SKM-1 (cell line): ENCODE data around the gene PDCD6IP.
"Not testable (repeated sequence)": the region's sequence is repeated elsewhere in the genome, so short reads cannot be mapped to it uniquely, and the experiment has no call there.

Experiments
- DNase-seq: peaks from one replicate; lab custom pipeline; 2025; ENCODE audit not compliant: unreplicated experiment; lab: John Stamatoyannopoulos, UW

Gene PDCD6IP, protein sequence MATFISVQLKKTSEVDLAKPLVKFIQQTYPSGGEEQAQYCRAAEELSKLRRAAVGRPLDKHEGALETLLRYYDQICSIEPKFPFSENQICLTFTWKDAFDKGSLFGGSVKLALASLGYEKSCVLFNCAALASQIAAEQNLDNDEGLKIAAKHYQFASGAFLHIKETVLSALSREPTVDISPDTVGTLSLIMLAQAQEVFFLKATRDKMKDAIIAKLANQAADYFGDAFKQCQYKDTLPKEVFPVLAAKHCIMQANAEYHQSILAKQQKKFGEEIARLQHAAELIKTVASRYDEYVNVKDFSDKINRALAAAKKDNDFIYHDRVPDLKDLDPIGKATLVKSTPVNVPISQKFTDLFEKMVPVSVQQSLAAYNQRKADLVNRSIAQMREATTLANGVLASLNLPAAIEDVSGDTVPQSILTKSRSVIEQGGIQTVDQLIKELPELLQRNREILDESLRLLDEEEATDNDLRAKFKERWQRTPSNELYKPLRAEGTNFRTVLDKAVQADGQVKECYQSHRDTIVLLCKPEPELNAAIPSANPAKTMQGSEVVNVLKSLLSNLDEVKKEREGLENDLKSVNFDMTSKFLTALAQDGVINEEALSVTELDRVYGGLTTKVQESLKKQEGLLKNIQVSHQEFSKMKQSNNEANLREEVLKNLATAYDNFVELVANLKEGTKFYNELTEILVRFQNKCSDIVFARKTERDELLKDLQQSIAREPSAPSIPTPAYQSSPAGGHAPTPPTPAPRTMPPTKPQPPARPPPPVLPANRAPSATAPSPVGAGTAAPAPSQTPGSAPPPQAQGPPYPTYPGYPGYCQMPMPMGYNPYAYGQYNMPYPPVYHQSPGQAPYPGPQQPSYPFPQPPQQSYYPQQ

DNA sequence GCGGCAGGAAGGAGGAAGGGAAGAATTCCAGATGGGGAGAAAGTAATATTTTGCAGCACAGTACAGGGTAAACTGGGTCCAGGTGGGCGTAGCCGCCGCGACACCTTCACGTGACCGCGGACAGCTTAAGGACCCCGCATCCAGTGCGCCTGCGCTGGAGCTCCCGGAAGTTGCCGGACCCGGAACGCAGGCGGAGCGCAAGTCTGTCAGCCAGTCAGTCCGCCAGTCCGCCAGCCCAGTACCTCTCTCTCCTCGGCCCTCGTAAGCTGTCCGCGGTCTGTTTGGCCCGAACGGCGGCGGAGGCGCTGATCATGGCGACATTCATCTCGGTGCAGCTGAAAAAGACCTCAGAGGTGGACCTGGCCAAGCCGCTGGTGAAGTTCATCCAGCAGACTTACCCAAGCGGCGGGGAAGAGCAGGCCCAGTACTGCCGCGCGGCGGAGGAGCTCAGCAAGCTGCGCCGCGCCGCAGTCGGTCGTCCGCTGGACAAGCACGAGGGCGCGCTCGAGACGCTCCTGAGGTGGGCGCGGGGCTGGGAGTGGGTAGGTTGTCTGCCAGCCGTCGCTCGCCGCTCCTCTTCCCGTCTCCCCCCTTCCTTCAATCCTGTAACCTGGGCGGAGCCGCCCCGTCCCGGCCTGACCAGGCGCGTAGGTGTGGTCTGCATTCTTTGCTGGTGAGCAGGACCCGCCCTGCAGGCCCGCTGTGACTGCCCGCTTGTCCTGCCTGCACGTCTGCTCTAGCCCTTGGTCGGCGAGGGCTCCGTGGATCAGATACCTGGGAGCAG is at the start of gene PDCD6IP:
Gene PDCD6IP (plus strand): TSS at position 213 of the 784 bp plus-strand sequence. CDS start 99 bp downstream, at position 312.
- peak; percentile 77 for DNase-seq

DNA sequence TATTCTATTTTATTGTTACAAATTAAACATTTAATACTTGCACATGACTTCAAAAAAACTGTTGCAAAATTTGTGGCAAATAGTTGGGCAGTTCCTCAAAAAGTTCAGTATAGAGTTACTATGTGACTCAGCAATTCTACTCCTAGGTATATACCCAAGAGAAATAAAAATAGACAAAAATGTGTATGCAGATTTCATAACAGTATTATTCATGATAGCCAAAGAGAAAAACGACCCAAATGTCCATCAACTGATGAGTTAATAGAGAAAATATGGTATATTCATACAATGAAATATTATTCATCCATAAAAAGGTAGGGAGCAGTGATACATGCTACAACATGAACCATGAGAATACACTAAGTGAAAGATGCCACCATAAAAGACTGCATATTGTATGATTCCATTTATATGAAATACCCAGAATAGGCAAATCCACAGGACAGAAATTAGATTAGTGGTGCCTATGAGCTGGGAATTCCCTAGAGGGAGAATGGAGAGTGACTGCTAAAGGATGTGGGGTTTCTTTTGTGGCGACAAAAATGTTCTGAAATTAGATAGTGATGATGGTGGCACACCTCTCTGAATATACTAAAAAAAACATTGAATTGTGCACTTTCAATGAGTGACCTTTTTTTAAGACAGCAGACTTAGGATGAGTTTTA is 48.8 kb upstream of the PDCD6IP start:
- DNase-seq, result peak; percentile 54

- no peak for DNase-seq
Measured at GRCh38 chr3:33750211-33750548, 48.2 kb upstream of the PDCD6IP start.

DNA sequence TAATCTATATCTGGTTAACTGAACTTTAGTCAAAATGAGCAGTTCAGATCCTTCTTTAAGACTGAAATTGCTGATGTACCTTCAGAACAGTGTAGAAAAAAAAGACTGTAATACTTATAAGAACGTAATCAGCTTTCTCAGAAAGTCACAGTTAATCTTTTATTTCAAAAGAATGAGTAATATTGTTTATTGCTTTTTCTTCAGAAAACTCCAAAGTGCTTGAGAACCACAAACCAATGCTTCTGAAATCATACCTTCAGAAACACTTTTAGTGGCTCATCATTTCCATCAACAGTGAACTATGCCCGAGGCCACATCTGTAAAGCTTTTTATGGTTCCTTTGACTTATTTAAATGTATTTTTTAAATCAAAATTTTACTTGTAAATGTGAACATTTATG is 47.1 kb upstream of the PDCD6IP start:
- DNase-seq, result no peak

- DNase-seq, result not testable (repeated sequence)
Measured at GRCh38 chr3:33754391-33754790, 44.0 kb upstream of the PDCD6IP start.

DNA sequence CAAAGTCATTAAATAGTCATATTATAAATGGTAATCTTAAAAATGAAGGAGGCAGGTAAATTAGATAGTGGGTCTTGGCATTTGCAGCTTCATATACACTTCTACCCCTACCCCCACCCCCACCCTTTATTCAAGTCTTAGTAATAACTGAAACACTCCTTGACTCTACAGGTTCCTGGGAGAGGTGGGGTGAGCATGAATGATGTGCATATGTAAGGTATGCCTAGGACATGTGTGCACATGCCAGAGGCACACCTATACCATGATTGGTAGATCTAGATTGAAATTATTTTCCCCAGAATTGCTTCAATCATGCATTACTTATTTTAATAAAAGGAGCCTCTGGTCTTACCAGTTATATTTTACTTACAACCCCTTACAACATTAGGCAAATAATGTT is 40.1 kb upstream of the PDCD6IP start:
- no peak for DNase-seq

GRCh38 chr3:33758864-33759263 is 39.6 kb upstream of the PDCD6IP start:
- no peak for DNase-seq

DNA sequence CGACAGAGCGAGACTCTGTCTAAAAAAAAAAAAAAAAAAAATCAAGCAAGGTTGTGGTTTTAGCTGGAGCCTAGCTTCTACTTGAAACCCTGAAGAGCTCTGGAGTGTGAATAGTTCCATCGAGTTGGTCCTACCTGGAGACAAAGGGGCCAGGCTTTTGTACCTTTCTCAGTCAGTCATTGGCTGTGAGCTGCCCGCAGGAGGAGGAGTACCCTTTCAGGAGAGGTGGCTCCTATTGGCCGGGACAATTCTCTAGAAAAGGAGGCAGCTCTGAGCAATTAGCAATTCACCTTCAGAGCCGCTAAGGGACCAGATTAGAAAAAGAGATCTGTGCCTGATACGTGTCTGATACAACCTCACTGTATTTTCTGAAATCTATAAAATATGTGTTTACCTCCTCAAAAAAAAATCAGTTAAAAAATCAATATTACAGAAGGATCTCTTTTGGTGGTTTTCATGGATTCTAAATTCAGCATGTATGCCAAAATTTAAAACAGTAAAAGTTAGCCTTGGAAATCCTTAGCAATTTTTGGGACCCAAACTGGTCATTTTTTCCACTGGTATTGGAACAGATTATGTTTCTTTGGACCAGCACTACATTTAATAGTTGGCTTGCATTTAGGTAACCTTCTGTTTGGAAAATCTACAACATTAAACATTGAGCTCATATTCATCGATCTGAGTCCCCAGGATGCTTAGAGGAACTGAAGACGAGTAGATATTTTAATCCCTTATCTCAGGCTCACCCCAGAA is 29.7 kb upstream of the PDCD6IP start:
- DNase-seq, result no peak

DNA sequence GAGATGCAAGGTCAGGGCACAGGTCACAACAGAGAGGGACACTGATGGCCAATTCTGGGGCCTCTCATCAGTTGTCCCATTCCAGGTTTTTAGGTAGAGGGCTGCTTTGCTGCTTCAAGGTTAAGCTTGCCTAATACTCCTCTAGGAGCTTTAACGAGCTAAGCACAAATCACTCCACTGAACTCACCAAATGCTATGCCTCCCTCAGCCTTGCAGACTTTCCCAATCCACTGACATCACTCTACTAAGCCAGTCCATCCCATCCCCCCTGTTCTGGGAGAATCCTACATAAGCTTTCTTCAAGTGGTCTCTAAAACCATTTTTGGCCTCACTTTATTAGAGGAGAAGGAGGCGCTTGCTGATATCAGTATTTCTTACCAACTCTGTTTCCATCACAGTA is 24.8 kb upstream of the PDCD6IP start:
- DNase-seq, result no peak

DNA sequence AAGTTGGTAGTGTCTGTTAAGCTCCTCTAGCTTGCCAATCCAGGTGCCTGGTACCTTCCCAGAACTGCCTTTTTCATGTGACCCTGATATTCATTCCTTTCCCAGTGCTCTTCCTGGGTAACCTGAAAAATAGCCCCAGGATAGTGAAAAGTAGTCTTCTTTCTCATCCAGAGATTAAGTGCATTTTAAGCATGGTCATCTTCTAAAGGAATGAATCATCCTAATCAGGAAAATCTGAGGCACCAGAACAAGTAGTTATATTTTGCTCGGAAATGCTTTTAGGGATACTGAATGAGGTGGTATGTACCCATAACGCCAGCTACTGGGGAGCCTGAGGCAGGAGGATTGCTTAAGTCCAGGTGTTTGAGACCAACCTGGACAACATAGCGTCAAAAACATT is 23.1 kb upstream of the PDCD6IP start:
- DNase-seq, result no peak

DNA sequence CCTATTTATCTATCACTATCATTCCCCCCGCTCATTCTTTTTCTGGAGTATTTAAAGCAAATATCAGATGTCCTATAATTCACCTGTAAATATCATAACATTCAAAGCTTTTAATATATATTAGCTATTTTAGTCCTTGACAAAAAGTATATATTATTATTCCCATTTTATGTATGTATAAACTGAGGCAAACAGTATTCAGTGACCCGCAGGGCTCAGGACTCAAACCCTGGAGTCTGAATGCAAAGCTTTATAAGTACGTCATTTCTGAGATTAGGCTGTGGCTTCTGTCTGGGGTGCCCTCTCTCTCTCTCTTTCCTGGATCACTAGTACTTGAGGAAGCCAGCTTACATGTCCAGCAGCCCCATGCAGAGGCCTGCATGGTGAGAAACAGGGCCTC is 20.4 kb upstream of the PDCD6IP start:
- no peak for DNase-seq

GRCh38 chr3:33779751-33780150 is 18.7 kb upstream of the PDCD6IP start:
- DNase-seq, result no peak

- DNase-seq, result not testable (repeated sequence)
Measured at GRCh38 chr3:33781413-33781812, 17.0 kb upstream of the PDCD6IP start.

- DNase-seq, result no peak
Measured at GRCh38 chr3:33786565-33787327, 11.7 kb upstream of the PDCD6IP start.

DNA sequence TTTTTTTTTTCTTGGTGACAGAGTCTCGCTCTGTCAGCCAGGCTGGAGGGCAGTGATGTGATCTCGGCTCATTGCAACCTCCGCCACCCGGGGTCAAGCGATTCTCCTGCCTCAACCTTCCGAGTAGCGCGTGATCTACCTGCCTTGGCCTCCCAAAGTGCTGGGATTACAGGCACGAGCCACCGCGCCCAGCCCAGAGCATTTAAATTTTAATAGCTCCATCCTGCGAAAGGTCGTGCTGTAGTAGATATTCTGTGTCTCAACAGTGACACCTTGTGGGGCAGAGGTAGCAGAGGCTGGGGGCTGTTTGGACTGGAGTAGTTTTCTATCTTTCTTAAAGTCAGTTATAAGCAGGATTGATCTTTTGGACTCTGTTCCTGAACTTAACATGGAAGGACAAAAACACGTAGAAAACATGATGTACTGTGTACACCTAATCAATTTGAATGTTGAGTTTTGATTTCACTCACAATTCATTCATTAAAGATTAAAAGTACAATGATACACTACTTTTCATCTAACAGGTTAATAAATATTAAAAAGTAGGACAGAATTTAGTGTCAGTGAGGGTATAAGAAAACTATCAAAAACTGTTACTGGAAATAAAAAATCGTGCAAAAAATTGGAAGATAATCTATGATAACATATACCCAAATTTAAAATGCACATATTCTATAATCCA is 11.0 kb upstream of the PDCD6IP start:
- DNase-seq, result peak; percentile 65

DNA sequence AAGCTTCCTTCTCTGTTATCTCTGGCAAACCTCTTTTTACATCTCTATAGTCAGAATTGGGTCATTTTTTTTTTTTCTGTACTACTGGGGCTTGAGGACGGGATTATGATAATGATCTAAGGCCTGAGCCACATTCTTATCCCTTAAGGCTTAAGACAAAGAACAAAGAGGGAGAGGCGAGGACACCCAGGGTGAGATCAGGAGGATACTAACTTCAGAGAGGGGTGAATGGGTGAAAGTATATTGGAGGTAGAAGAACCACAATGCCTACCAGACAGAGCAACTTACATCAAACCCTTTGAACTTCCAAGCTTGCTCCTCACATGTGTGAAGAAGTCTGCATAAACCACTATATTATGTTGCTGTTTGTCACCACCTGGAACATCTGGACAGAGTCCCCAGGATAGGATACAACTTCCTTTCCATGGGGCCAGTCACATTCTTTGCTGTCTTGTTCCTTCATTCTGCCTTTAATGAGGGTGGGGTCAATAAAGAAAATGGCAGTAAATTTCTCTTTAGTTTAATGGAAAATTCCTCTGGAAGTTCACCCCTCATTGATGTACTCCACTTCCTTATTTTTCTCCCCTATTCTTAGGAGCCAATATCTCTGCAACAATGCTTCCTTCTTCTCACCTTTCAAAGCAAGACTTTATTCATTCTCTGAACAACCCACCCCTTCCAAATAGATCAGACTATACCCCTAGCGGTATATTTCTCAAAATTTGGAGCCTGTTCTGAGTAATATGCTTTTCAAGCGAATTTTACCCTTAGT is 9.1 kb upstream of the PDCD6IP start:
- DNase-seq, result no peak

DNA sequence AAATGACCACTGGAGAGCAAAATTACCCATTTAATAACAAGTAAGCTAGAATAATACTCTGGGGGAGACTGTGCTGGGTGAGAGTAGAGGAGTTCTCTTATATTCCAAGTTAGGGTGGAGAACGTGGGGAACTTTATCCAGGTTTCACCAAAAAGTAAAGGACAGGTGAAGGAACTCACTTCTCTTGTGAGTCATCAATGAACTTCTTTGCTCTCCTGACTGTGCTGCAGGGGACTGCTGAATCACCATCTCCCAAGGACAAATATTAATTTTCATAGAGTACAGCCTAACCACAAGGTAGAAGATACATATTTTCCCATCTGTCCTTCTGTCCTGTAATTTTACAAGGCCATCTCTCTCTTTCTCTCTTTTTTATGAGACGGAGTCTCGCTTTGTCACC is 8.3 kb upstream of the PDCD6IP start:
- DNase-seq, result no peak
